AG20443 (cell line): Measurements from ENCODE around the gene RAB37.

Source experiments
- DNase-seq: peaks from one replicate; pipeline ENCODE4 v3.0.0; 2012; ENCODE audit warnings: low spot score, mixed read lengths

RAB37 gene

DNA sequence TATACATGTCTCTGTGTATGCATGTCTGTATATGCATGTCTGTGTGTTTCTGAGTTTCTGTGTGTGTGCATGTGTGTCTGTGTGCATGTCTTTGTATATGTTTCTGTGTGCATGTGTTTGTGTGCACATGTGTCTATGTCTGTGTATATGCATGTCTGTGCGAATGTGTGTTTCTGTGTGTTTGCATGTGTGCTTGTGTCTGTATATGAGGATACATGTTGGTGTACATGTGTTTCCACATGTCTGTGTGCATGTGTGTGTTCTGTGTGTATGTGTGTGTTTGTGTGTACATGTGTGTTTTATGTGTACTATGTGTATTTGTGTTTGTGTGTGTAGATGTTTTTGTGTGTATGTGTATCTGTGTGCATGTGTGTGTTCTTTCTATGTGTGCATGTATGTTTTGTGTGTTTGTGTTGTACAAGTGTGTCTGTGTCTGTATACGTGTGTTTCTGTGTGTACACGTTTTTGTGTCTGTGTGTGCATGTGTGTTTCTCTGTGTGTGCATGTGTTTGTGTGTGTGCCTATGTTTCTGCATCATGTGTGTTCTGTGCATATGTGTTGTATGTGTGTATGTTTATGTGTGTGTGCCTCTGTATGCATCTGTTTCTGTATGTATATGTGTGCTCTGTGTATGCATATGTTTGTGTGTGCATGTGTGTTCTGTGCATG is 8.9 kb upstream of the RAB37 start:
- DNase-seq, result no peak

- DNase-seq, result no peak
Measured at GRCh38 chr17:74728702-74729075, 8.4 kb upstream of the RAB37 start.

- no peak for DNase-seq
Measured at GRCh38 chr17:74729368-74729767, 7.7 kb upstream of the RAB37 start.

- no peak for DNase-seq
Measured at GRCh38 chr17:74729866-74730265, 7.2 kb upstream of the RAB37 start.

- no peak for DNase-seq
Measured at GRCh38 chr17:74730491-74731346, 6.3 kb upstream of the RAB37 start.

DNA sequence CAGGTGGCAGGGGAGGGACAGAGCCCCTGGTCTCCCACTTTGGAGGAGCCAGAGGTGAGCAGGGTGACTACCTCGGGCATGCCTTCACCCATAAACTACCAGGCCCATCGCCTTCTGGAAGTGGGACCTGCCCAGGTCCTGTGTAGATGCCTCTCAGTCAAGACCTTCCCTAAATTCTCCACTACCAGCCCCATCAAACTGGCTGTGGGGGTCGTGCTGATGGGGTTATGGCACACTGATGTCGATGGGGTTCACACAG is 5.8 kb upstream of the RAB37 start:
- no peak for DNase-seq

GRCh38 chr17:74732042-74732867 is 4.8 kb upstream of the RAB37 start:
- no peak for DNase-seq

DNA sequence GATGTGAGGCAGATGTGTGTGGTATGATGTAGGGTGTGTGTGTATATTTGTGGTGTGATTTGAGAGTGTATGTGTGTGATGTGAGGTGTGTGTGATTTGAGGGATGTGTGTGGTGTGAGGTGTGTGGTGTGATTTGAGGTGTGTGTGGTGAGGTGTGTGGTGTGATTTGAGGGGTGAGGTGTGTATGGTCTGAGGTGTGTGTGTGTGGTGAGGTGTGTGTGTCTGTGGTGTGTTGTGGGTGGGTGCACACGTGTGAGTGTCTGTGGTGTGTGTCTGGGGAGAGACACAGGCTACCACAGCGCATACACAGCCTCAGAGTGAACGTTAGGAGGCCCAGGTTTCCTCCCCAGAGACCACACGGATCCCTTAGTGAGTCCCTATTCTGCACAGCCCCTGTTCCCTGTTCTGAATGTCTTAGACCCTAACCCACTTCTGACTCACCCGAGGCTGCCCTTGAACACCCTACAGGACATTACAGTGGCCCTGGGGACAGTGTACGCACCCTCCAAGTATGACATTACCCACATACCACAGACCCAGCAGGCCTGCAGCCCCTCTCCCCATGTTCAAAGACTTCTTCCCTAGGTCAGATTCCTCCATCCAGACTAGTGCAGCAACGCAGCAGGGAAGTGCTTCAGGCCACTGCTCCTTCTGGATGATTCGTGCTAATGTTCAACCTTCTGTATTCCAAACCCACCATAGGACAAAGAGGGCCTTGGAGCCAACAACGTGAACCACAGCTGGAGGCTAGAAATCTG is 3.5 kb upstream of the RAB37 start:
- no peak for DNase-seq

- DNase-seq, result no peak
Measured at GRCh38 chr17:74734256-74734655, 2.8 kb upstream of the RAB37 start.

GRCh38 chr17:74737299-74738050 is 419 bp downstream of the RAB37 start:
- DNase-seq, result peak; percentile 45

DNA sequence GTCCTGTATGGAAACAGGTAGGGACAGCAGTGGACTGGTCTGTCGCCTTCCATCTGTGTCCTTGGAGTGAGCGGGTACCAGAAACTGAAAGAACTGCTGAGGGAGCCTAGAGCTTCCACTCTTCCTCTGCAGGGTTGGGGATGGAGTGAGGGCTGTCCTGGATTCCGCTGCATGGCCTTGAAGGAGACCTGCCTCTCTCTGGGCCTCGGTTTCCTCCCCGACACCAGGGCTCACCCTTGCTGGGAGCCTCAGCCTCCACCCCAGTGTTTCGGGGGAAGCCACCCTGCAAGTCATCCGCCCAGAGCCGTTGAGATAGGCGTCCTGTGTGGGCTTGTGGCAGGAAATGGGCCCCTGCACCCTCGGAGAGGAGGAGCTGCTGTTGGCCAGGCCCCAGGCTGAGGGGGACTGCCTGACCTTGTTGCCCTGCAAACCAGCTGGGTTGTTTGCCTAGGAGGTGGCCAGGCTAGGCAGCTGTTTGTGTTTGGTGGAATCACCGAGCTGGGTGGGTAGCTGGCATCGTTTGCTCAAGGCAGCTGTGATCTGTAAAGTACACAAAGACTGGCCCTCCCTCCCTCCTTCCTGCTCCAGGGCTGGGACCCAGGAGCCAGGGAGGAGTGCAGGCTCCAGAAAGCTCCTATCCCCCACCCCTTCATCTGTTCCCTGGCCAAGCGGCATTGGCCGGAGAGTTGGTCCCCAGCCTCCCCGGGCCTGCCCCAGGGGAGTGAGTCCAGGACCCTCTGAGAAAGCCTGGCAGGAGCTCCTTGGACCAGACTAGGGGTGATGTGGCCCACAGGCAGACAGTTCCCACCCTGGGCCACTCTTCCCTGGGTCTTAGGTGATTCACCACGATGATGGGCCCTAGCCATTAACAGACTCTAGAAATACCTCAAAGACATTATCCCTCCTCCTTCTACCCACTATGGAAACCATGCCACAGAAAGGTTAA is 1.3 kb downstream of the RAB37 start:
- DNase-seq, result no peak

DNA sequence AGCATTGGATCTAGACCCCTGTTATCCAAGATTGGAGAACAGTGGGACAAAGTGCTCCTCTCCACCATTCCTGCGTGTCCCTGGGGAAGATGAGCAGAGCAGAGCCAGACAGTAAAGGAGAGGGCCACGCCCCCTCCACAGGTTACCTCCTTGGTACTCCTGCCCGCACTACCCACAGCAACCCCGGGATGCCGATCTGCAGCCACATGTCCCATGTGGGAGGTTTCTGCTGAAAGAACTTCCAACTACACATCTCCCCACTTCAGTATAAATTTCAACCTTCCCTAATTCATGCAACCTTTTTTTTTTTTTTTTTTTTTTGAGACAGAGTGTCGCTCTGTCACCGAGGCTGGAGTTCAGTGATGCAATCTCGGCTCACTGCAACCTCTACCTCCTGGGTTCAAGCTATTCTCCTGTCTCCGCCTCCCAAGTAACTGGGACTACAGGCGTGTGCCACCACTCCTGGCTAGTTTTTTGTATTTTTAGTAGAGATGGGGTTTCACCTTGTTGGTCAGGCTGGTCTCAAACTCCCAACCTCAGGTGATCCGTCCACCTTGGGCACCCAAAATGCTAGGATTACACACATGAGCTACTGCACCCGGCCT is 2.3 kb downstream of the RAB37 start:
- no peak for DNase-seq

DNA sequence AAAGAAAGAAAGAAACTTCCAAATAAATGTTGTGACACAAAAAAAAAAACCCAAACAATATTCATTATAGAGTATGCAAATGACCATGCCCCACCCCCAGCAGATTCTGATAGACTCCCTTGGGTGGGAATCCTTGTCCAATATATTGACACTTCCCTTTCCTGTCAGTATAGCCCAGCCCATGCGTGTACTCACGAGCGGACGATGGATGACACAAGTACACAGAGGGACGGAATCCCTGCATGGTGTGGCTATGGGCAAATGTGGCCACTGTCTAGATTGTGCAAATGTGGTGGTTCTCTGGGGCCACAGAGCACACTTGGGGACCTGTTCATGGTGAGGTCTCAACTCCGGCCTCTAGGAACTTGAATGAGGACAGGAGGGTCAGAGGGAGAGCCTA is 3.1 kb downstream of the RAB37 start:
- DNase-seq, result no peak

DNA sequence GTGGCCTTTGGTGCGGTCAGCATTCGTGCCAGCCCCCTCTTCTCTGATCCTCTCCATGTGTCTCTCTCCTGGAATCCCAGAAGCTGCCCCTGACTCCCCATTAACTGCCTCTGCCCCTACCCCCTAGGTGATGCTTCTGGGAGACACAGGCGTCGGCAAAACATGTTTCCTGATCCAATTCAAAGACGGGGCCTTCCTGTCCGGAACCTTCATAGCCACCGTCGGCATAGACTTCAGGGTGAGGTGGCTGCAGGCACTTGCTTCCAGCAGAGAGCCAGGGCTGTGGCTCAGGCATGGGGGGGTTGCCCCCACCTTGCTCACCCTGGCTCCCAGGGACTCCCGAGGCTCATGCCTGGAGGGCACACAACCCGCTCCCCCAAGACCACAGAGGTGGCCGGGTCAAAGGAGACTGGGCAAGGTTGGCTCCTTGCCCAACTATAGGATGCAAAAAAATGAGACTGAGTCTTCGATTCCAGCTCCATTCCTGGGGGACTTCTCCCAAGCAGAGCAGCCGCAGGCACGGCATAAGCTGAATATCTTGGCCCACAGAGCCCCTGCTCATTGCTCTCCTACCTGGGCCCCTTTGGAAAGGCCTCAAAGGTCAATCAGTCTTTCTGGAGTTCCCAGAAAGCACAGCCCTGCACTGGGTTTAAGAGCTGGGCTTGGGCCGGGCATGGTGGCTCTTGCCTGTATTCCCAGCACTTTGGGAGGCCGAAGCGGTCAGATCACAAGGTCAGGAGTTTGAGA is 3.8 kb downstream of the RAB37 start:
- DNase-seq, result no peak

DNA sequence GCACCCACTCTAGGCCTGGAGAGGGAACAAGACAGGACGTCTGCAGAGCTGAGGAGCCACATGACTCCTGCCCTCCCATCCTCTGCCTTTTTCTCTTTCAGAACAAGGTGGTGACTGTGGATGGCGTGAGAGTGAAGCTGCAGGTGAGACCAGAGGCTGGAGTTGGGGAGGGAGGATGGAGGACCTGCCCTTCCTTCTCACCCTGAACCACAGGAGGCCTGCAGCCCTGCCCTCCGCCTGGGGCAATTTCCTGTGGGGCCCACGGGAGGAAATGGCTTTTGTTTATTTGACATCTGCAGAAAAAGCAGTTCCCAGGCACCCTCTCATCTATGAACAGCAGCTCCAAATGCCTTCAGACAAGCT is 5.1 kb downstream of the RAB37 start:
- no peak for DNase-seq

DNA sequence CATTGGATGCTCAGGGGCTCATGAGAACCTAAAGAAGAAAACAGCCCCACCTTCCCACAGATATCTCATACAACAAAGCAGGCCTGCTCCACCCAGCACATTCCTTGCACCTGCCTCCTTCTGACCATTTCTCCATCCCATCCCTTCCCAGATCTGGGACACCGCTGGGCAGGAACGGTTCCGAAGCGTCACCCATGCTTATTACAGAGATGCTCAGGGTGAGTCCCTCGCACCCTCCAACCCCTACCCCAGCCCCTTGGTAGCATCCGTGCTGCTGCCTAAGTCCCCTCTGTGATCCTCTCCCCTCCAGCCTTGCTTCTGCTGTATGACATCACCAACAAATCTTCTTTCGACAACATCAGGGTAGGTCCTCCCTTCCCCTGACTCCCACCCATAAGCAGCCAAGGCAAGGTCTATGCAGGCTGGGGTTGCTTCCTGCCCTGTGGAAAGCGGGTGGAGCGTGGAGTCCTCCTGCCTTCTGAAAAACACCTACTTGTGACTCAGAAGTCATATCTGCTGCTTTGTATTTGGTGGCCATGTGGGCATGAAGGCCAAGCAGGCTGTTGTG is 6.0 kb downstream of the RAB37 start:
- no peak for DNase-seq

DNA sequence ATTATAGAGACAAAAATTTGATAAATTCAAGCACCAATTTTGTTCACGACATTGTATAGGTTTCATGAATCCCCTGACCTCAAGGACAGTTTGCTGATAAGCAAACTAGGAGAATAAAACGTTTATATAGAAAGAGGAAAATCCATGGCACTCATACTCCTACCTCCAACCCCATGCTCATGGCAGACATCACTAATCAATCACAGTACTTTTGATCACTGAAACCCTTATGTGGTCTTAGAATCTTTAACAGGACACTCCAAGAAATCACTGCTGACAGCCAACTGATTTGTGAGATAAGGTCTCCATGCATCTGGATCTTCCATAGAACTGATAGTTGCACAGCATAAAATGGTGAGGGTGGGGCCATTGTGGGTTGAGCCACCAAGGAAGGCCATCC is 6.7 kb downstream of the RAB37 start:
- no peak for DNase-seq

- DNase-seq, result no peak
Measured at GRCh38 chr17:74744349-74744713, 7.3 kb downstream of the RAB37 start.
